OCI-LY7 (cell line): ENCODE measurements around the gene DNAH11. TPM values are rescaled to one million over a fixed set of nuclear protein-coding genes. Genes with fewer than 3 reads are reported as not detected.

ENCODE experiments used
- BruUV-seq: library from RNA; stranded (reverse); fragments of 400-500 nt; replicated peaks from 2 replicates; lab custom pipeline; 2021; lab: Mats Ljungman, UMichigan
- CTCF ChIA-PET: fragments of 300-600 bp; sonication (Branson Sonifier 250); formaldehyde crosslinking; loops from one replicate; lab custom pipeline; 2022; ENCODE audit warnings: antibody characterized with exemption; ENCODE audit not compliant: unreplicated experiment; lab: Charles Lee
- POLR2A ChIA-PET: fragments of 300-600 bp; sonication (Branson Sonifier 250); formaldehyde crosslinking; loops from one replicate; lab custom pipeline; 2022; ENCODE audit warnings: antibody characterized with exemption; lab: Charles Lee
- DNase-seq: peaks from one replicate; pipeline ENCODE4 v3.0.0-alpha.2; 2015; ENCODE audit warnings: low spot score
- H2AFZ ChIP-seq: fragments of 200-600 bp; sonication (generic), shearing (Covaris generic); 2 replicates; pipeline ENCODE4 v1.6.1; 2014; ENCODE audit warnings: mild to moderate bottlenecking, antibody characterized with exemption, low read length, moderate library complexity
- H3K27ac ChIP-seq: fragments of 200-600 bp; sonication (generic); 2 replicates; pipeline ENCODE4 v1.5.1; 2014; ENCODE audit warnings: mixed run types, low read depth, mild to moderate bottlenecking, moderate library complexity, low read length, inconsistent platforms; ENCODE audit not compliant: poor library complexity, severe bottlenecking
- H3K36me3 ChIP-seq: fragments of 200-600 bp; sonication (generic); 2 replicates; pipeline ENCODE4 v1.6.1; 2014; ENCODE audit warnings: mild to moderate bottlenecking, antibody characterized with exemption, low read length, moderate library complexity, mixed read lengths; ENCODE audit not compliant: insufficient read depth
- H3K4me1 ChIP-seq: fragments of 200-600 bp; sonication (generic); 2 replicates; pipeline ENCODE4 v1.5.1; 2014; ENCODE audit warnings: mild to moderate bottlenecking, low read length; ENCODE audit not compliant: insufficient read depth, poor library complexity, severe bottlenecking
- H3K4me2 ChIP-seq: fragments of 200-600 bp; sonication (generic); 2 replicates; pipeline ENCODE4 v1.6.1; 2014; ENCODE audit warnings: mild to moderate bottlenecking, low read length
- H3K4me3 ChIP-seq: fragments of 200-600 bp; sonication (generic); 2 replicates; pipeline ENCODE4 v1.5.1; 2014; ENCODE audit warnings: mild to moderate bottlenecking, low read depth, low read length; ENCODE audit not compliant: poor library complexity, severe bottlenecking
- H3K79me2 ChIP-seq: fragments of 200-600 bp; sonication (generic); 2 replicates; pipeline ENCODE4 v1.6.1; 2016; ENCODE audit warnings: low read depth, mild to moderate bottlenecking, low read length, moderate library complexity, mixed read lengths; ENCODE audit not compliant: insufficient read depth
- H3K9me2 ChIP-seq: fragments of 200-600 bp; sonication (generic); 2 replicates; pipeline ENCODE4 v1.6.1; 2016; ENCODE audit warnings: mild to moderate bottlenecking, low read length, mixed read lengths; ENCODE audit not compliant: insufficient read depth
- H3K9me3 ChIP-seq: fragments of 200-600 bp; sonication (generic); 2 replicates; pipeline ENCODE4 v1.6.1; 2014; ENCODE audit warnings: mild to moderate bottlenecking, mixed run types, low read length, mixed read lengths
- H4K20me1 ChIP-seq: fragments of 200-600 bp; sonication (generic); 2 replicates; pipeline ENCODE4 v1.6.1; 2014; ENCODE audit warnings: mild to moderate bottlenecking, antibody characterized with exemption, low read length, moderate library complexity, mixed read lengths; ENCODE audit not compliant: insufficient read depth
- CTCF ChIP-seq: fragments of 200-600 bp; sonication (generic); conservative IDR thresholded peaks from 2 replicates; pipeline ENCODE4 v1.5.1; 2014; ENCODE audit warnings: mild to moderate bottlenecking, antibody characterized with exemption, low read length, moderate library complexity, mixed read lengths
- EZH2phosphoT487 ChIP-seq: fragments of 200-600 bp; sonication (generic); IDR thresholded peaks from 2 replicates; pipeline ENCODE4 v1.6.1; 2018; ENCODE audit warnings: low read depth, borderline replicate concordance, mild to moderate bottlenecking, mixed run types, antibody characterized with exemption, low read length, moderate library complexity, mixed read lengths
- intact Hi-C: fragments of 100-400 bp; cut with micrococcal nuclease; formaldehyde crosslinking; loops from one replicate; pipeline ENCODE4 v1.10.0; 2022; ENCODE audit not compliant: unreplicated experiment
- total RNA-seq, 2 experiments: library from RNA; depleted of rRNA in 1 of 2; stranded (reverse); fragments of >200 nt in 1 of 2; shearing (Covaris generic) in 1 of 2; gene quantifications; 2 replicates each; pipeline ENCODE4 v1.2.3, GENCODE V29; 2014 to 2022

Gene DNAH11
- total RNA-seq, 2 experiments from 2014 or later = not detected

DNA sequence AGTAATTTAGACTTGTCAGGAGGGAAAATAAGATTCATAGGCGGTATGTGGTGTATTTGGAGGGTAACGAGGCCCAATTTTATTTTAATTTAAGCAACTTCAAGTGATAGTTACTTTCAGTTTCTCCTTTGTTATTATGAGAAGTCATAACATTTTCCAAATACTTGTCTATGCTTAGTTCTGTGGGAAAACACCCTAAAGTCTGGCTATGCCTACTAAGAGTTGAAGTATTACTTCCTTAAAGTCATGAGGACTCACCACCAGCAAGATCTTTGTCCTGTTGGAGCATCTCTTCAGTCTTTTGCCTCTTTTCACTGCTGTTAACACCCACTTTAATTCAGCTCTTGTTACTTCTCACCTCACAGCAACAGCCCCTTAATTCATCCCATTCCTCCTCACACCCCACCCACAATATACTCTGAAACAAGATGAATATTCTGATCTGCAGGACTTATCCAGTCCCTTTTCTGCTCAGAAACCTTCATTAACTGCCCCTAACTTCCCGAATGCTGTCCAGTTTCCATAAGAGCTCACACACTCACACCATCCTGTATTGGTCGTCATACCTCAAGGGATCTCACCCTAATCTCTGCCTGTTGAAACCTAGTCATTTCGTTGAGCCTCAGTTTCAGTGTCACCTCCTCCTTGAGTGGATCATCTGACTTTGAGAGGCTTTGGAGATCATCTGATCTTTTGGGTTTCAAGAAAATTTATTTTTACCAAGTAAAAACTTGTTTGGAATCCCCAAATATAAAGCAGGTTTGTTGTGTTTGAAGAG is 61.3 kb downstream of the DNAH11 start:
- intact Hi-C loops = no loop called here

GRCh38 chr7:21605008-21605585 is 62.3 kb downstream of the DNAH11 start:
- no peaks in the 10 kb centered on the region for H3K9me2 ChIP-seq
- TF ChIP-seq CTCF = no peak
- no peak for TF ChIP-seq EZH2phosphoT487

More for the DNA sequence above, 61.3 kb downstream of the DNAH11 start:
- H4K20me1 ChIP-seq = no peaks in the 10 kb centered on the region
- no peaks in the 10 kb centered on the region for H3K9me2 ChIP-seq
- H3K79me2 ChIP-seq = no peaks in the 10 kb centered on the region
- no peak overlapping the region for H3K27ac ChIP-seq
- TF ChIP-seq CTCF (no peak), EZH2phosphoT487 (no peak)
- H2AFZ ChIP-seq = no peak overlapping the region
- H3K4me3 ChIP-seq = no peak overlapping the region
- no peak for DNase-seq
- no TSS peak for BruUV-seq
- CTCF ChIA-PET = no interaction called here
- H3K36me3 ChIP-seq = no peaks in the 10 kb centered on the region
- H3K4me1 ChIP-seq = no peaks in the 10 kb centered on the region
- H3K4me2 ChIP-seq = no peak overlapping the region
- H3K9me3 ChIP-seq = no peaks in the 10 kb centered on the region
- POLR2A ChIA-PET = interaction anchor here (0.5 to 1.4 kb wide), 3 partner anchors 18 to 341 kb away, joined by 3 to 10 read pairs (median 3); no protein-coding TSS in a partner anchor

DNA sequence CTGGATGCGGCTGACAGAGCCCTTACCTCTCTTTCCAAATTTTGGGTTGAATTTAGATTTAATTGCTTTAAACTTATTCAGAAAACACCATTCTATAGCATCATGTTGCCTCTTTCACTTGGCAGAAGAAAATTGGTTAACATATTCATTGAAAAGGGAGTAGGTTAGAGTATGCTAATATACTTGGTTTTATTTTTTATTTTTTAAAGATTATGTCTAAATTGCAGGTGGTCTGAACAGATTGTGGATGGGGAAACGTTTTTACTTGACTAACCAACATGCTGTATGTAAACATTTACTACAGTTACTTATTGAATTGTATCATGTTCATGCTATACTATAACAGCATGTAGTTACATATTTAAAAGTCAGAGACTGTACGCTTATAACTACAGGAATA is 65.6 kb downstream of the DNAH11 start:
- no peak overlapping the region for H3K4me3 ChIP-seq
- H3K79me2 ChIP-seq = no peaks in the 10 kb centered on the region
- H2AFZ ChIP-seq = no peak overlapping the region
- POLR2A ChIA-PET = no interaction called here
- no peak for TF ChIP-seq EZH2phosphoT487
- no peak for TF ChIP-seq CTCF
- intact Hi-C loops = no loop called here
- no peak overlapping the region for H3K27ac ChIP-seq
- DNase-seq = no peak
- no peaks in the 10 kb centered on the region for H3K9me3 ChIP-seq
- CTCF ChIA-PET = no interaction called here
- BruUV-seq = no TSS peak
- H3K36me3 ChIP-seq = no peaks in the 10 kb centered on the region
- H3K4me2 ChIP-seq = no peak overlapping the region
- H4K20me1 ChIP-seq = no peaks in the 10 kb centered on the region
- H3K4me1 ChIP-seq = no peaks in the 10 kb centered on the region
- H3K9me2 ChIP-seq = no peaks in the 10 kb centered on the region

More at GRCh38 chr7:21605008-21605585, 62.3 kb downstream of the DNAH11 start:
- intact Hi-C loops = no loop called here
- Histone ChIP-seq H3K36me3 (no peaks in the 10 kb centered on the region), H3K4me2 (no peak overlapping the region), H2AFZ (no peak overlapping the region), H3K4me3 (no peak overlapping the region), H4K20me1 (no peaks in the 10 kb centered on the region), H3K9me3 (no peaks in the 10 kb centered on the region), H3K79me2 (no peaks in the 10 kb centered on the region), H3K27ac (no peak overlapping the region), H3K4me1 (no peaks in the 10 kb centered on the region)
- BruUV-seq = no TSS peak
- no peak for DNase-seq
- POLR2A ChIA-PET = interaction anchor here (0.7 kb wide), 1 partner anchor 30 kb away, joined by 3 read pairs; no protein-coding TSS in a partner anchor
- CTCF ChIA-PET = no interaction called here
